ENCODE results near the gene IFT88. TPM values are rescaled to one million over a fixed set of nuclear protein-coding genes. Genes with fewer than 3 reads are reported as not detected.

The IFT88 gene
- total RNA-seq, 1 donor from 2014 or later, result 29.4 TPM

DNA sequence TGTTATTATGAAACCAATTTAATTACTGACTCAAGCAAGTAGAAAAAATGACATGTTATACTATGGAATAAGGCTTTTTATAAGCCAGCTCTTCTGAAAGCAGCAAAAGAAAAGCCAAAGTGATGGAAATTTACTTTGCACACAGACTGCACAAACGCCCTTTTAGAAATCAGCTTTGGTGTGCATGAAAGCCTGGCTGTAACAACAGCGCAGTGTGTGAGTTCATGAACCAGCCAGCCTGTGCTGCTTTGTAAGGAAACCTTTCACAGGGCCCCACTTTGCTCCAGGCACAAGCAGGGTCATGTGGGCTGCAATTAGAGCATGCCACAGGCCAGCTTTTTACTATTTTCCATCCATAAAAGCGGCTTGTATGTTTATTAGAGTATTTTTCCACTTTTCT, 13.6 kb upstream of the IFT88 start:
- H3K27me3 Mint-ChIP-seq, result no peaks in the 10 kb centered on the region

GRCh38 chr13:20558982-20559381, 8.0 kb upstream of the IFT88 start:
- Mint-ChIP-seq H3K9me3 (ENCODE audit: low read depth) (no peaks in the 10 kb centered on the region), H3K4me1 (ENCODE audit: low read depth) (peaks cover 16% of the 10 kb centered on the region), H3K4me3 (ENCODE audit: low read depth) (no peak overlapping the region), H3K27me3 (no peaks in the 10 kb centered on the region), H3K27ac (no peak overlapping the region), H3K36me3 (ENCODE audit: insufficient read depth) (no peaks in the 10 kb centered on the region)
- TF ChIP-seq, protein P1, sequence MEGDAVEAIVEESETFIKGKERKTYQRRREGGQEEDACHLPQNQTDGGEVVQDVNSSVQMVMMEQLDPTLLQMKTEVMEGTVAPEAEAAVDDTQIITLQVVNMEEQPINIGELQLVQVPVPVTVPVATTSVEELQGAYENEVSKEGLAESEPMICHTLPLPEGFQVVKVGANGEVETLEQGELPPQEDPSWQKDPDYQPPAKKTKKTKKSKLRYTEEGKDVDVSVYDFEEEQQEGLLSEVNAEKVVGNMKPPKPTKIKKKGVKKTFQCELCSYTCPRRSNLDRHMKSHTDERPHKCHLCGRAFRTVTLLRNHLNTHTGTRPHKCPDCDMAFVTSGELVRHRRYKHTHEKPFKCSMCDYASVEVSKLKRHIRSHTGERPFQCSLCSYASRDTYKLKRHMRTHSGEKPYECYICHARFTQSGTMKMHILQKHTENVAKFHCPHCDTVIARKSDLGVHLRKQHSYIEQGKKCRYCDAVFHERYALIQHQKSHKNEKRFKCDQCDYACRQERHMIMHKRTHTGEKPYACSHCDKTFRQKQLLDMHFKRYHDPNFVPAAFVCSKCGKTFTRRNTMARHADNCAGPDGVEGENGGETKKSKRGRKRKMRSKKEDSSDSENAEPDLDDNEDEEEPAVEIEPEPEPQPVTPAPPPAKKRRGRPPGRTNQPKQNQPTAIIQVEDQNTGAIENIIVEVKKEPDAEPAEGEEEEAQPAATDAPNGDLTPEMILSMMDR (IDR thresholded peaks at IDR 0.05; ENCODE audit: unreplicated experiment), result no peak
- DNase-seq (ENCODE audit: low spot score, unreplicated experiment), result no peak

More for the DNA sequence above, 13.6 kb upstream of the IFT88 start:
- DNase-seq (ENCODE audit: low spot score, unreplicated experiment), result no peak
- Mint-ChIP-seq H3K27ac (no peak overlapping the region), H3K4me3 (ENCODE audit: low read depth) (no peak overlapping the region), H3K36me3 (ENCODE audit: insufficient read depth) (no peaks in the 10 kb centered on the region), H3K4me1 (ENCODE audit: low read depth) (peaks cover 6% of the 10 kb centered on the region), H3K9me3 (ENCODE audit: low read depth) (no peaks in the 10 kb centered on the region)
- TF ChIP-seq, protein P1 (IDR thresholded peaks at IDR 0.05; ENCODE audit: unreplicated experiment), result no peak

DNA sequence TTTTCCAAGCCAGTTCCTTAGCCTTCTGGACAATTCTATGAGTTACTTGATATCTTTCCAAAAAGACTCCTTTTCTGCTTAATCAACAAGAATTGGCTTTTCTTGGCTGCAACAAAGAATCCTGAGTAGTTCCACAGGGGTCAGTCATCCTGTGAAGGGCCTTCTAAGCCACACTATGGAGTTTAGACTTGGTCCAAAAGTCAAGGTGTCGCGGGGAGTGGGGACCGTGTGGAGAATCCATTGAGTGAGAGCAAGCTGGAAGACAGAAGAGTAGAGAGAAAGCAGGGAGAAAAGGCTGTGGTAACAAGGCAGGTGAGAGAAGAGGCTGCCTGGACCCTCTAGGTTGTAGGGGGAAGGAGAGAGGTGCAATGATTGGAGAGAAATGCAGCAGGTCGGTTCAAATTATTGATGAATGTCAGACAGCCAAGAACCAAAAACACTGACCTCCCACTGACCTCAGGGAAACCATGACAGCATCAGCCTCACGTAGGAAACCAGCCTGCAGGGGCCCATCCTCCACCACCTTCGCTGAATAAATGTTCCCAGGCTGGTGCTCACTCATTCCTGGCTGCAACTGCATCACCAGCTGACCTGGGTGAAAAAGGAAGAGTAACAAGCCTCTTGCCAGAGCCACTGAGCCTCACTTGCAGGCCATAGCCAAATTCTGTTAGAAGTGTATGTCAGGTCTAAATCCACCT, 7.1 kb upstream of the IFT88 start:
- Mint-ChIP-seq H3K27me3 (no peaks in the 10 kb centered on the region), H3K4me1 (ENCODE audit: low read depth) (peaks cover 16% of the 10 kb centered on the region), H3K36me3 (ENCODE audit: insufficient read depth) (peaks cover 4% of the 10 kb centered on the region), H3K9me3 (ENCODE audit: low read depth) (peaks cover 6% of the 10 kb centered on the region), H3K4me3 (ENCODE audit: low read depth) (no peak overlapping the region), H3K27ac (peak overlapping the region; percentile 43)
- no peak for DNase-seq (ENCODE audit: low spot score, unreplicated experiment)
- TF ChIP-seq, protein P1 (IDR thresholded peaks at IDR 0.05; ENCODE audit: unreplicated experiment), result no peak

- Mint-ChIP-seq H3K9me3 (ENCODE audit: low read depth) (peaks cover 9% of the 10 kb centered on the region), H3K4me3 (ENCODE audit: low read depth) (no peak overlapping the region), H3K27ac (no peak overlapping the region), H3K4me1 (ENCODE audit: low read depth) (peaks cover 16% of the 10 kb centered on the region), H3K27me3 (no peaks in the 10 kb centered on the region), H3K36me3 (ENCODE audit: insufficient read depth) (peaks cover 6% of the 10 kb centered on the region)
- TF ChIP-seq, protein P1 (IDR thresholded peaks at IDR 0.05; ENCODE audit: unreplicated experiment), result no peak
- DNase-seq (ENCODE audit: low spot score, unreplicated experiment), result no peak
Observed at GRCh38 chr13:20561741-20562140, 5.2 kb upstream of the IFT88 start.

DNA sequence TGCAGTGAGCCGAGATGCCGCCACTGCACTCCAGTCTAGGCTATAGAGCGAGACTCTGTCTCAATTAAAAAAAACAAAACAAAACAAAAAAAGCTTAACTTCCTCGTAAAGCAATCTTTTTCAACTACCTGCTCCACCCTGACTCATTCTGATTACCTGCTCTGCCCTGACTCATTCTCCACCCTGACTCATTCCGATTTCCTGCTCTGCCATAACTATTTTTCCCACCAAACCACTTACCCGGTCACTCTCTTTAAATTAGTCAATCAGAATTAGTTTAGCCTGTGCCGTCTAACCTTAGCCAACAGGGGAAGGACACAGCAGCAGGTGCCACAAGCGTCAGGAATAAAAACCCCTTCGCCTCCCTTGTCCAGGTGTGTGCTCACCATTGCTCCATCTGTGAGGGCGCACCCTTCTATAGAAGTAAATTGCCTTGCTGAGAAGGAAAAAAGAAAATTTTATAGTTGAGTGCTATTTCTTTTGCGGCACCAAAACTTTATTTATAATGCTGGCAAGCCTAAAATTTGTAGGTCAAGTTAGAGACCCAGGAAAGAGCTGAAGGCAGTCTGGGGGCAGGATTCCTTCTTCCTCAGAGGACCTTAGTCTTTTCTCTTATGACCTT, 1.7 kb upstream of the IFT88 start:
- peaks cover 9% of the 10 kb centered on the region for H3K9me3 Mint-ChIP-seq (ENCODE audit: low read depth)
- H3K4me1 Mint-ChIP-seq (ENCODE audit: low read depth), result peaks cover 12% of the 10 kb centered on the region
- peak overlapping the region; percentile 56 for H3K4me3 Mint-ChIP-seq (ENCODE audit: low read depth)
- no peak overlapping the region for H3K27ac Mint-ChIP-seq
- DNase-seq (ENCODE audit: low spot score, unreplicated experiment), result no peak
- TF ChIP-seq, protein P1 (IDR thresholded peaks at IDR 0.05; ENCODE audit: unreplicated experiment), result no peak
- H3K36me3 Mint-ChIP-seq (ENCODE audit: insufficient read depth), result peaks cover 10% of the 10 kb centered on the region
- H3K27me3 Mint-ChIP-seq, result no peaks in the 10 kb centered on the region
